Measurements from ENCODE around the gene SLC1A2. TPM values are rescaled to one million over a fixed set of nuclear protein-coding genes. Genes with fewer than 3 reads are reported as not detected.

SLC1A2 gene
- total RNA-seq, 6 experiments from 2014 or later: 1.7 to 2.4 (median 2.1) TPM

- peak; percentile 23 for DNase-seq
- Mint-ChIP-seq H3K9me3 (no peaks in the 10 kb centered on the region), H3K27ac (peak overlapping the region; percentile 26), H3K36me3 (ENCODE audit: low read depth) (peaks cover 6% of the 10 kb centered on the region; the same call in 1 of the 2 replicates), H3K27me3 (ENCODE audit: insufficient read depth) (peaks cover 2% of the 10 kb centered on the region; the same call in 1 of the 2 replicates), H3K4me3 (no peak overlapping the region), H3K4me1 (ENCODE audit: low read depth) (peaks cover 55% of the 10 kb centered on the region)
- no peak for TF ChIP-seq CTCF (IDR thresholded peaks at IDR 0.05)
These were observed 42.7 kb downstream of the SLC1A2 start for GRCh38 chr11:35376613-35377012.

- Mint-ChIP-seq H3K4me1 (ENCODE audit: low read depth) (peaks cover 55% of the 10 kb centered on the region), H3K4me3 (no peak overlapping the region), H3K27me3 (ENCODE audit: insufficient read depth) (peaks cover 2% of the 10 kb centered on the region; the same call in 1 of the 2 replicates), H3K27ac (peak overlapping the region; percentile 7), H3K9me3 (no peaks in the 10 kb centered on the region), H3K36me3 (ENCODE audit: low read depth) (peaks cover 5% of the 10 kb centered on the region; the same call in 1 of the 2 replicates)
- no peak for TF ChIP-seq CTCF (IDR thresholded peaks at IDR 0.05)
- DNase-seq: no peak
These were observed 43.2 kb downstream of the SLC1A2 start for GRCh38 chr11:35376118-35376510.

- DNase-seq: no peak
- no peak overlapping the region for H3K4me3 Mint-ChIP-seq
- peaks cover 50% of the 10 kb centered on the region for H3K4me1 Mint-ChIP-seq (ENCODE audit: low read depth)
- TF ChIP-seq CTCF (IDR thresholded peaks at IDR 0.05): no peak
- 0 out of 2 replicates have a peak, but pooled peaks cover 5% of the 10 kb centered on the region for H3K36me3 Mint-ChIP-seq (ENCODE audit: low read depth)
- peak overlapping the region; percentile 7; the same call in 1 of the 2 replicates for H3K27ac Mint-ChIP-seq
- no peaks in the 10 kb centered on the region for H3K9me3 Mint-ChIP-seq
- H3K27me3 Mint-ChIP-seq (ENCODE audit: insufficient read depth): peaks cover 2% of the 10 kb centered on the region
These were observed 43.8 kb downstream of the SLC1A2 start for GRCh38 chr11:35375332-35376117.

- Mint-ChIP-seq H3K27ac (no peak overlapping the region), H3K4me3 (no peak overlapping the region), H3K36me3 (ENCODE audit: low read depth) (0 out of 2 replicates have a peak, but pooled peaks cover 5% of the 10 kb centered on the region), H3K9me3 (no peaks in the 10 kb centered on the region), H3K27me3 (ENCODE audit: insufficient read depth) (no peaks in the 10 kb centered on the region; the same call in none of the 2 replicates), H3K4me1 (ENCODE audit: low read depth) (peaks cover 43% of the 10 kb centered on the region)
- TF ChIP-seq CTCF (IDR thresholded peaks at IDR 0.05): peak; percentile 36; the same call in 1 of the 2 replicates
- no peak for DNase-seq
These were observed 45.9 kb downstream of the SLC1A2 start for GRCh38 chr11:35373284-35373933.

- Mint-ChIP-seq H3K4me1 (ENCODE audit: low read depth) (peaks cover 43% of the 10 kb centered on the region), H3K36me3 (ENCODE audit: low read depth) (0 out of 2 replicates have a peak, but pooled peaks cover 5% of the 10 kb centered on the region), H3K27me3 (ENCODE audit: insufficient read depth) (no peaks in the 10 kb centered on the region; the same call in none of the 2 replicates), H3K4me3 (no peak overlapping the region), H3K27ac (no peak overlapping the region), H3K9me3 (no peaks in the 10 kb centered on the region)
- TF ChIP-seq CTCF (IDR thresholded peaks at IDR 0.05): no peak
- DNase-seq: no peak
These were observed 46.6 kb downstream of the SLC1A2 start for GRCh38 chr11:35372565-35373283.

Data from HFFc6 (cell line).